Suppressor macrophage treated with lipopolysaccharide for 4 hours (primary cell): ENCODE measurements around the gene PSME3IP1.
"Not testable (repeated sequence)": the region's sequence is repeated elsewhere in the genome, so short reads cannot be mapped to it uniquely, and the experiment has no call there.

Source experiments
- DNase-seq: peaks from one replicate; pipeline ENCODE4 v3.0.0-alpha.2; 2020

PSME3IP1 gene

GRCh38 chr16:57196286-57196685 lies 10.4 kb upstream of the PSME3IP1 start:
- DNase-seq: no peak

GRCh38 chr16:57194512-57194911 lies 8.7 kb upstream of the PSME3IP1 start:
- no peak for DNase-seq

- DNase-seq: peak; percentile 5
These were observed 7.1 kb upstream of the PSME3IP1 start for GRCh38 chr16:57192720-57193486.

GRCh38 chr16:57192146-57192545 lies 6.3 kb upstream of the PSME3IP1 start:
- no peak for DNase-seq

GRCh38 chr16:57191056-57191571 lies 5.3 kb upstream of the PSME3IP1 start:
- DNase-seq: no peak

GRCh38 chr16:57190136-57190535 lies 4.3 kb upstream of the PSME3IP1 start:
- DNase-seq: no peak

GRCh38 chr16:57189527-57189926 lies 3.7 kb upstream of the PSME3IP1 start:
- not testable (repeated sequence) for DNase-seq

GRCh38 chr16:57188711-57189002 lies 2.8 kb upstream of the PSME3IP1 start:
- DNase-seq: no peak

- not testable (repeated sequence) for DNase-seq
These were observed 2.3 kb upstream of the PSME3IP1 start for GRCh38 chr16:57187902-57188710.

GRCh38 chr16:57186872-57187854 lies 1.3 kb upstream of the PSME3IP1 start:
- DNase-seq: peak; percentile 23

GRCh38 chr16:57185446-57185944 lies 344 bp downstream of the PSME3IP1 start:
- DNase-seq: peak; percentile 48

- DNase-seq: no peak
These were observed 873 bp downstream of the PSME3IP1 start for GRCh38 chr16:57184887-57185445.

GRCh38 chr16:57184113-57184512 lies 1.7 kb downstream of the PSME3IP1 start:
- no peak for DNase-seq

- DNase-seq: no peak
These were observed 6.5 kb downstream of the PSME3IP1 start for GRCh38 chr16:57179215-57179828.

GRCh38 chr16:57178793-57179212 lies 7.0 kb downstream of the PSME3IP1 start:
- DNase-seq: no peak

- no peak for DNase-seq
These were observed 7.6 kb downstream of the PSME3IP1 start for GRCh38 chr16:57178196-57178595.

- no peak for DNase-seq
These were observed 9.9 kb downstream of the PSME3IP1 start for GRCh38 chr16:57175896-57176295.

GRCh38 chr16:57172721-57173290 lies 13.0 kb downstream of the PSME3IP1 start:
- no peak for DNase-seq

GRCh38 chr16:57169327-57169726 lies 16.5 kb downstream of the PSME3IP1 start:
- DNase-seq: no peak

GRCh38 chr16:57167953-57168352 lies 17.9 kb downstream of the PSME3IP1 start:
- DNase-seq: peak; percentile 80

- DNase-seq: no peak
These were observed 18.3 kb downstream of the PSME3IP1 start for GRCh38 chr16:57167538-57167937.
